H9 (cell line): ENCODE results near the gene SLC39A7. TPM values are rescaled to one million over a fixed set of nuclear protein-coding genes. Genes with fewer than 3 reads are reported as not detected.
A peak's percentile ranks its signal among the peaks of the same experiment; 100 is the strongest.

Experiments
- DNase-seq: peaks from one replicate; pipeline ENCODE4 v3.0.0-alpha.2; 2017
- H2AFZ ChIP-seq: one replicate; pipeline ENCODE4 v1.6.1; 2013; ENCODE audit warnings: mild to moderate bottlenecking, low read length, control low read depth, moderate library complexity
- H2AK5ac ChIP-seq: 2 replicates; pipeline ENCODE4 v1.6.1; 2013; ENCODE audit warnings: low read length, control low read depth, mixed read lengths; ENCODE audit not compliant: insufficient read length
- H2BK120ac ChIP-seq: one replicate; pipeline ENCODE4 v1.6.1; 2013; ENCODE audit warnings: low read depth, mild to moderate bottlenecking, low read length, control low read depth, inconsistent platforms; ENCODE audit not compliant: poor library complexity, severe bottlenecking
- H2BK12ac ChIP-seq: 2 replicates; pipeline ENCODE4 v1.6.1; 2013; ENCODE audit warnings: low read length, control low read depth, mixed read lengths, low read depth; ENCODE audit not compliant: insufficient read length
- H2BK15ac ChIP-seq: 2 replicates; pipeline ENCODE4 v1.6.1; 2013; ENCODE audit warnings: low read depth, low read length, control low read depth
- H2BK20ac ChIP-seq: one replicate; pipeline ENCODE4 v1.6.1; 2013; ENCODE audit warnings: low read depth, mild to moderate bottlenecking, low read length, control low read depth, inconsistent platforms; ENCODE audit not compliant: poor library complexity, severe bottlenecking
- H2BK5ac ChIP-seq: 2 replicates; pipeline ENCODE4 v1.6.1; 2013; ENCODE audit warnings: low read length, control low read depth, mixed read lengths; ENCODE audit not compliant: insufficient read length
- H3K14ac ChIP-seq: 2 replicates; pipeline ENCODE4 v1.6.1; 2013; ENCODE audit warnings: low read length, control low read depth; ENCODE audit not compliant: insufficient read depth
- H3K18ac ChIP-seq: 2 replicates; pipeline ENCODE4 v1.6.1; 2013; ENCODE audit warnings: low read depth, mild to moderate bottlenecking, mixed read lengths, low read length, control low read depth; ENCODE audit not compliant: insufficient read length
- H3K23ac ChIP-seq: 2 replicates; pipeline ENCODE4 v1.6.1; 2013; ENCODE audit warnings: low read length, control low read depth, mixed read lengths, low read depth; ENCODE audit not compliant: insufficient read length
- H3K23me2 ChIP-seq: 2 replicates; pipeline ENCODE4 v1.6.1; 2013; ENCODE audit warnings: low read depth, mild to moderate bottlenecking, mixed read lengths, low read length, control low read depth; ENCODE audit not compliant: insufficient read length, poor library complexity, severe bottlenecking
- H3K27ac ChIP-seq: 2 replicates; pipeline ENCODE4 v1.5.1; 2013; ENCODE audit warnings: low read length, control low read depth, mixed read lengths, low read depth; ENCODE audit not compliant: insufficient read length
- H3K27me3 ChIP-seq: 2 replicates; pipeline ENCODE4 v1.6.1; 2013; ENCODE audit warnings: low read length, control low read depth, inconsistent platforms; ENCODE audit not compliant: insufficient read depth
- H3K4ac ChIP-seq: 2 replicates; pipeline ENCODE4 v1.6.1; 2013; ENCODE audit warnings: low read depth, mild to moderate bottlenecking, control low read depth, inconsistent platforms, low read length, moderate library complexity
- H3K4me1 ChIP-seq: 2 replicates; pipeline ENCODE4 v1.6.1; 2013; ENCODE audit warnings: low read length, control low read depth, inconsistent platforms; ENCODE audit not compliant: insufficient read depth
- H3K4me2 ChIP-seq: 2 replicates; pipeline ENCODE4 v1.6.1; 2013; ENCODE audit warnings: low read length, control low read depth, mixed read lengths; ENCODE audit not compliant: insufficient read length, insufficient read depth
- H3K56ac ChIP-seq: 2 replicates; pipeline ENCODE4 v1.6.1; 2013; ENCODE audit warnings: low read depth, mild to moderate bottlenecking, mixed read lengths, low read length, control low read depth; ENCODE audit not compliant: insufficient read length
- H3K79me1 ChIP-seq: 2 replicates; pipeline ENCODE4 v1.6.1; 2013; ENCODE audit warnings: low read depth, mild to moderate bottlenecking, moderate library complexity, low read length, control low read depth, inconsistent platforms; ENCODE audit not compliant: insufficient read depth, poor library complexity, severe bottlenecking
- H3K79me2 ChIP-seq: 2 replicates; pipeline ENCODE4 v1.6.1; 2013; ENCODE audit warnings: low read length, control low read depth, inconsistent platforms; ENCODE audit not compliant: insufficient read depth
- H3K9ac ChIP-seq: 2 replicates; pipeline ENCODE4 v1.6.1; 2013; ENCODE audit warnings: low read length, control low read depth, mixed read lengths; ENCODE audit not compliant: insufficient read length; ENCODE audit errors: extremely low read depth
- H3K9me3 ChIP-seq: one replicate; pipeline ENCODE4 v1.6.1; 2013; ENCODE audit warnings: low read depth, low read length, inconsistent platforms; ENCODE audit not compliant: control insufficient read depth
- H3T11ph ChIP-seq: one replicate; pipeline ENCODE4 v1.6.1; 2013; ENCODE audit warnings: mild to moderate bottlenecking, low read length, control low read depth, inconsistent platforms
- H4K20me1 ChIP-seq: one replicate; pipeline ENCODE4 v1.6.1; 2013; ENCODE audit not compliant: control insufficient read depth, insufficient read length, insufficient read depth
- H4K5ac ChIP-seq: 2 replicates; pipeline ENCODE4 v1.6.1; 2013; ENCODE audit warnings: low read depth, mild to moderate bottlenecking, mixed read lengths, low read length, control low read depth; ENCODE audit not compliant: insufficient read length
- H4K8ac ChIP-seq: replicated peaks from 2 replicates; pipeline ENCODE4 v1.6.1; 2013; ENCODE audit warnings: low read length, control low read depth, mixed read lengths, low read depth; ENCODE audit not compliant: insufficient read length
- H4K91ac ChIP-seq: 2 replicates; pipeline ENCODE4 v1.6.1; 2013; ENCODE audit warnings: low read depth, mild to moderate bottlenecking, moderate library complexity, mixed read lengths, low read length, control low read depth; ENCODE audit not compliant: insufficient read length
- H3K27ac Mint-ChIP-seq, 3 experiments: 2 replicates in 2 of 3; 3 replicates in 1 of 3; pipeline ENCODE4 v1.8.0; 2020 to 2021; ENCODE audit warnings: mixed read lengths in 3 of 3, mild to moderate bottlenecking in 1 of 3, moderate library complexity in 1 of 3
- H3K27me3 Mint-ChIP-seq: 2 replicates; pipeline ENCODE4 v1.8.0; 2021; ENCODE audit warnings: low read depth, mild to moderate bottlenecking, moderate library complexity, mixed read lengths
- H3K36me3 Mint-ChIP-seq, 3 experiments: 2 replicates in 2 of 3; 3 replicates in 1 of 3; pipeline ENCODE4 v1.8.0; 2020 to 2021; ENCODE audit warnings: low read depth in 3 of 3, mixed read lengths in 3 of 3; ENCODE audit not compliant: insufficient read depth in 1 of 3
- H3K4me1 Mint-ChIP-seq, 2 experiments: 2 replicates each; pipeline ENCODE4 v1.8.0; 2020; ENCODE audit warnings: mixed read lengths in 2 of 2
- H3K4me3 Mint-ChIP-seq, 2 experiments: 2 replicates in 1 of 2; 3 replicates in 1 of 2; pipeline ENCODE4 v1.8.0; 2020 to 2021; ENCODE audit warnings: mild to moderate bottlenecking in 2 of 2, mixed read lengths in 2 of 2, moderate library complexity in 1 of 2
- H3K9me3 Mint-ChIP-seq, 2 experiments: 2 replicates in 1 of 2; 3 replicates in 1 of 2; pipeline ENCODE4 v1.8.0; 2020; ENCODE audit warnings: mild to moderate bottlenecking in 2 of 2, mixed read lengths in 2 of 2, moderate library complexity in 1 of 2
- WGBS: extraction: QIAGEN DNeasy Blood & Tissue Kit; methylation state at CpG from one replicate; pipeline ENCODE4 v1.1.7; 2013; ENCODE audit warnings: missing lambda C conversion rate, low lambda C conversion rate, mixed read lengths; ENCODE audit not compliant: insufficient read length; ENCODE audit errors: extremely low coverage; 5-methylcytosine and 5-hydroxymethylcytosine counted together
- total RNA-seq: library from RNA; stranded (reverse); gene quantifications from 2 replicates; pipeline ENCODE4 v1.2.1, GENCODE V29; 2021
- TF ChIP-seq, protein P1 (sequence below): fragments of 200-600 bp; sonication (generic); conservative IDR thresholded peaks from 3 replicates; pipeline ENCODE4 v1.8.0; 2021; ENCODE audit warnings: antibody characterized with exemption, mild to moderate bottlenecking

SLC39A7 gene
- total RNA-seq, 1 experiment from 2014 or later, result 107 TPM

DNA sequence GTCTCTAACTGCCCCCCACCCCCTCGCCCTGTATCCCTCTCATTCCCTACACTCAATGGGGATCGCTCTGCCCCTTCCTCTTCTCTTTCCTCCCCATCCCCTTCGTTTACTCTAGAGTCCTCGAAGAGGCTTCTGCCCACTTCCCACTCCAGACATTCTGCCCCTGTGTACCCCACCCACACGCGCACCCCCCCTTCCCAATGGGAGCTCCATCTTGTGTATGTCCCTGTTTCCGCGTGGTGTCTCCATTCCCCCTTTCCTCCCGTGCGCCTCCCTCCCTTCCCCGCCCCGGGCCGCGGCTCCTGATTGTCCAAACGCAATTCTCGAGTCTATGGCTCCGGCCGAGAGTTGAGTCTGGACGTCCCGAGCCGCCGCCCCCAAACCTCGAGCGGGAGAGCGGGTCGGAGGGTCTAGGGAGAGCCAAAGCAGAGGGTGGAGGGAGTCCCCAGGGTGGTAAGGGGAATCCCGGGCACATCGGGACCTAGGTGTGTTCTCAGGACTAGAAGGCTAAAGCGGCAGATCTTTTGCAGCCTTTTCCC lies 7.0 kb downstream of the SLC39A7 start:
- no peaks in the 10 kb centered on the region; a peak in 1 of 5 replicates for H3K9me3 Mint-ChIP-seq
- no peak overlapping the region for H2AK5ac ChIP-seq
- no peak overlapping the region for H2BK20ac ChIP-seq
- H3K27ac Mint-ChIP-seq, result peak overlapping the region in 1 of 3 experiments; percentile 82; a peak in 1 of 7 replicates
- no peaks in the 10 kb centered on the region for H3K79me2 ChIP-seq
- no peak overlapping the region for H3K9ac ChIP-seq
- peak overlapping the region; percentile 80 for H3K4me2 ChIP-seq
- no peaks in the 10 kb centered on the region for H3K9me3 ChIP-seq
- peaks cover 59% of the 10 kb centered on the region for H3K27me3 Mint-ChIP-seq
- no peak overlapping the region for H3K18ac ChIP-seq
- H3K27me3 ChIP-seq, result peaks cover 30% of the 10 kb centered on the region; the same call in 1 of the 2 replicates
- TF ChIP-seq, protein P1, sequence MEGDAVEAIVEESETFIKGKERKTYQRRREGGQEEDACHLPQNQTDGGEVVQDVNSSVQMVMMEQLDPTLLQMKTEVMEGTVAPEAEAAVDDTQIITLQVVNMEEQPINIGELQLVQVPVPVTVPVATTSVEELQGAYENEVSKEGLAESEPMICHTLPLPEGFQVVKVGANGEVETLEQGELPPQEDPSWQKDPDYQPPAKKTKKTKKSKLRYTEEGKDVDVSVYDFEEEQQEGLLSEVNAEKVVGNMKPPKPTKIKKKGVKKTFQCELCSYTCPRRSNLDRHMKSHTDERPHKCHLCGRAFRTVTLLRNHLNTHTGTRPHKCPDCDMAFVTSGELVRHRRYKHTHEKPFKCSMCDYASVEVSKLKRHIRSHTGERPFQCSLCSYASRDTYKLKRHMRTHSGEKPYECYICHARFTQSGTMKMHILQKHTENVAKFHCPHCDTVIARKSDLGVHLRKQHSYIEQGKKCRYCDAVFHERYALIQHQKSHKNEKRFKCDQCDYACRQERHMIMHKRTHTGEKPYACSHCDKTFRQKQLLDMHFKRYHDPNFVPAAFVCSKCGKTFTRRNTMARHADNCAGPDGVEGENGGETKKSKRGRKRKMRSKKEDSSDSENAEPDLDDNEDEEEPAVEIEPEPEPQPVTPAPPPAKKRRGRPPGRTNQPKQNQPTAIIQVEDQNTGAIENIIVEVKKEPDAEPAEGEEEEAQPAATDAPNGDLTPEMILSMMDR, result no peak
- H4K5ac ChIP-seq, result no peak overlapping the region
- peaks cover 20 to 41% (median 28%) of the 10 kb centered on the region in 3 experiments for H3K36me3 Mint-ChIP-seq
- H4K8ac ChIP-seq, result no peak overlapping the region
- H3K23ac ChIP-seq, result no peak overlapping the region
- peaks cover 6% of the 10 kb centered on the region; the same call in 1 of the 2 replicates for H3K4me1 ChIP-seq
- no peak overlapping the region for H3K4ac ChIP-seq
- no peak overlapping the region for H2BK12ac ChIP-seq
- peaks cover 37 to 47% of the 10 kb centered on the region in 2 experiments for H3K4me1 Mint-ChIP-seq
- no peak overlapping the region for H3K27ac ChIP-seq
- no peak overlapping the region for H3K56ac ChIP-seq
- H2BK5ac ChIP-seq, result no peak overlapping the region
- no CpG with 5 or more reads among the region's 29 CpGs for WGBS
- no peak overlapping the region for H2BK120ac ChIP-seq
- H4K91ac ChIP-seq, result no peak overlapping the region
- no peak overlapping the region for H2AFZ ChIP-seq
- H4K20me1 ChIP-seq, result peaks cover 3% of the 10 kb centered on the region
- H3T11ph ChIP-seq, result no peak overlapping the region
- no peak overlapping the region for H2BK15ac ChIP-seq
- DNase-seq, result no peak
- H3K4me3 Mint-ChIP-seq, result peak overlapping the region; percentile 83 to 95
- H3K23me2 ChIP-seq, result peaks cover 18% of the 10 kb centered on the region
- H3K14ac ChIP-seq, result no peak overlapping the region
- H3K79me1 ChIP-seq, result no peaks in the 10 kb centered on the region
